ENCODE results near the gene MRPS34.
"Not testable (repeated sequence)": the region's sequence is repeated elsewhere in the genome, so short reads cannot be mapped to it uniquely, and the experiment has no call there.

Gene MRPS34

GRCh38 chr16:1749152-1750117 is 23.5 kb downstream of the MRPS34 start:
- no peak for DNase-seq (ENCODE audit: low spot score)

- no peak for DNase-seq (ENCODE audit: low spot score)
Measured at GRCh38 chr16:1747934-1748333, 25.0 kb downstream of the MRPS34 start.

- DNase-seq (ENCODE audit: low spot score) = peak; percentile 26
Measured at GRCh38 chr16:1746693-1747195, 26.2 kb downstream of the MRPS34 start.

GRCh38 chr16:1745900-1746692 is 26.8 kb downstream of the MRPS34 start:
- peak; percentile 83 for DNase-seq (ENCODE audit: low spot score)

GRCh38 chr16:1745181-1745899 is 27.6 kb downstream of the MRPS34 start:
- peak; percentile 68 for DNase-seq (ENCODE audit: low spot score)

GRCh38 chr16:1744338-1744840 is 28.5 kb downstream of the MRPS34 start:
- no peak for DNase-seq (ENCODE audit: low spot score)

- no peak for DNase-seq (ENCODE audit: low spot score)
Measured at GRCh38 chr16:1743376-1744337, 29.3 kb downstream of the MRPS34 start.

GRCh38 chr16:1741553-1742165 is 31.3 kb downstream of the MRPS34 start:
- DNase-seq (ENCODE audit: low spot score) = no peak

GRCh38 chr16:1740781-1741490 is 32.0 kb downstream of the MRPS34 start:
- DNase-seq (ENCODE audit: low spot score) = no peak

- no peak for DNase-seq (ENCODE audit: low spot score)
Measured at GRCh38 chr16:1740234-1740633, 32.7 kb downstream of the MRPS34 start.

GRCh38 chr16:1734816-1735215 is 38.1 kb downstream of the MRPS34 start:
- DNase-seq (ENCODE audit: low spot score) = no peak

GRCh38 chr16:1734123-1734522 is 38.8 kb downstream of the MRPS34 start:
- DNase-seq (ENCODE audit: low spot score) = no peak

- not testable (repeated sequence) for DNase-seq (ENCODE audit: low spot score)
Measured at GRCh38 chr16:1732551-1732987, 40.4 kb downstream of the MRPS34 start.

- no peak for DNase-seq (ENCODE audit: low spot score)
Measured at GRCh38 chr16:1732071-1732470, 40.9 kb downstream of the MRPS34 start.

GRCh38 chr16:1731603-1732002 is 41.3 kb downstream of the MRPS34 start:
- DNase-seq (ENCODE audit: low spot score) = no peak

- no peak for DNase-seq (ENCODE audit: low spot score)
Measured at GRCh38 chr16:1731073-1731472, 41.9 kb downstream of the MRPS34 start.

GRCh38 chr16:1729445-1729844 is 43.5 kb downstream of the MRPS34 start:
- DNase-seq (ENCODE audit: low spot score) = no peak

GRCh38 chr16:1729026-1729425 is 43.9 kb downstream of the MRPS34 start:
- no peak for DNase-seq (ENCODE audit: low spot score)

Measured in SW480 (cell line).